HG02623 (cell line): ENCODE data around the gene GPR137.

Experiments
- ATAC-seq: cut with Tn5 transposase; IDR thresholded peaks from one replicate; pipeline ENCODE4 v1.9.1; 2021; ENCODE audit warnings: moderate library complexity; ENCODE audit not compliant: unreplicated experiment

The GPR137 gene, protein sequence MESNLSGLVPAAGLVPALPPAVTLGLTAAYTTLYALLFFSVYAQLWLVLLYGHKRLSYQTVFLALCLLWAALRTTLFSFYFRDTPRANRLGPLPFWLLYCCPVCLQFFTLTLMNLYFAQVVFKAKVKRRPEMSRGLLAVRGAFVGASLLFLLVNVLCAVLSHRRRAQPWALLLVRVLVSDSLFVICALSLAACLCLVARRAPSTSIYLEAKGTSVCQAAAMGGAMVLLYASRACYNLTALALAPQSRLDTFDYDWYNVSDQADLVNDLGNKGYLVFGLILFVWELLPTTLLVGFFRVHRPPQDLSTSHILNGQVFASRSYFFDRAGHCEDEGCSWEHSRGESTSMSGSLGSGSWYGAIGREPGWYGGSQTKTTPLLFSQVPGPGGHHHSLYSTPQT

DNA sequence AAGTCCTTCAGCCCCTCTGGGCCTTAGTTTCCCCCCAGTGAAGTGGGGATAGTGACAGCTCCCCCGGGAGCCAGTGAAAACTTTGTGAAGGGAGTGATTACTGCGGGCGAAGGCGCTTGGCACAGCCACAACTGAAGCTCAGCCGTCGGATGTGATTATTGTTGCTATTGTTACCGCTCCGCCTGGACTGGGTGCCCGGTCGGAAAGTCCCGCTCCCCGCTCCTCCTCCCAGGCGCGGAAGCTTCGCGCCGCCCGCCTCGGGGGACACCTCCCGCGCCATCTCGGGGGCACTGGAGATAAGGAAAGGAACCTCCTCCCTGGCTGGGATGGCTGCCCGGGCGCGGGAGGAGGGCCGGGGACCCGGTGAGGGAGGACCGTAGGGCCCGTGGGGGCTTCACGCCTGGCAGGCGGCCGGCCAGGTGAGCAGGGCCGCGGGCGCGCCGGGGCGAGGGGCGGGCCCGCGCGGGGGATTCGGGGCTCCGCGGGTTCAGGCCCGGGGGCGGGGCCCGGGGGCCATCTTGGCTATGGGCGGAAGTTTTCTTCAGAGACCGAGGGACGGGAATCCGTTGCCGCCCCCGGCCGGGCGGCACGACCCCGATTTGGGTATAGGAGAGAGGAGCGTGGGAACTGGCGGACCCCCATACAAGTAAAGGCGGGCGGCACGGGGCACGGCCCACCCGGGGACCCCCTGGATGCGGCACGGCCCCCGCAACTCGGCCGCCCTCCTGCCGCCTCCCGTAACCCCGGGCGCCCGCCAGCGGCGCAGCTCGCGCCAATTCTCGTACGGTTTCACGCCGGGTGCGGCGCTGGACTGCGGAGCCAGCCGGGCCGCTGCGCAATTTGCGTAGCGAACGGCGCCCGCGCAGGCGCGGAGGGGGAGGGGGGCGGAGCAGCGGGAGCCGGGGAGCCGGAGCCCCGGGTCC is at the start of gene GPR137:
Gene GPR137, plus strand, starts transcription at position 887 of the 923 bp plus-strand sequence. CDS start 677 bp downstream, outside the sequence.
- peak; percentile 50 for ATAC-seq

DNA sequence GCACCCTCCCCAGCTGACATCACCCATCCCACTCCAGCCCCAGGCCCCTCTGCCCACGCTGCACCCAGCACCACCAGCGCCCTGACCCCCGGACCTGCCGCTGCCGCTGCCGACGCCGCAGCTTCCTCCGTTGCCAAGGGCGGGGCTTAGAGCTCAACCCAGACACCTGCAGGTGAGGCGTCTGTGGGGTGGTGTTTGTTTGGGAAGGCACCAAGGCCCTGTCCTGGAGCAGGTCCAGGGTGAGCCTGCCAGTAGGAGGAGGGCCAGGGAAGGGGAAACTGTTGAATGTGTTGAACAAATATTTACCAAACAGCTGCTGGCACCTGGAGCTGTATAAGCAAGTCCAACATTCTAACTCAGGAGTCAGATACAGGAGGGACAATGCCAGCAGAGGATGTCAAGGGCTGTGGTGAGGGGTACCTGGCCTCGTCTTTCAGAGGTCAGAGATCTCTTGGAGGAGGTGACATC is 48.1 kb upstream of the GPR137 start:
- no peak for ATAC-seq

DNA sequence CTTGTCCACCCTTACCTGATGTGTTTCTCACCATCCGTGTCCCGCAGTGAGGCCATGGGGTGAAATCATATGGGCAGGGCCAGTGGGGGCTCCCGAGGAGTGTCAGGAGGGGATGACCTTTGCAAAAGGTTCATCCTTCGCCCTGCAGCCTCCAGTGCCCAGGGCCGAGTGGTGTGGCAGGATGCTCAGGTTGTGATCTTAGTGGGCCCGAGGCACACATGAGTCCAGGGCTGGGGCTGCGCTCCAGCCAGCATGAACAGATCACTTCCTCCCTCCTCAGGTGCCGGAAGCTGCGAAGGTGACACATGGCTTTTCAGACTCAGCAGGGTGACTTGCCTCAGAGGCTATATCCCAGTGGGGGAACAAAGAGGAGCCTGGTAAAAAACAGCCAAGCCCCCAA is 47.6 kb upstream of the GPR137 start:
- no peak for ATAC-seq

DNA sequence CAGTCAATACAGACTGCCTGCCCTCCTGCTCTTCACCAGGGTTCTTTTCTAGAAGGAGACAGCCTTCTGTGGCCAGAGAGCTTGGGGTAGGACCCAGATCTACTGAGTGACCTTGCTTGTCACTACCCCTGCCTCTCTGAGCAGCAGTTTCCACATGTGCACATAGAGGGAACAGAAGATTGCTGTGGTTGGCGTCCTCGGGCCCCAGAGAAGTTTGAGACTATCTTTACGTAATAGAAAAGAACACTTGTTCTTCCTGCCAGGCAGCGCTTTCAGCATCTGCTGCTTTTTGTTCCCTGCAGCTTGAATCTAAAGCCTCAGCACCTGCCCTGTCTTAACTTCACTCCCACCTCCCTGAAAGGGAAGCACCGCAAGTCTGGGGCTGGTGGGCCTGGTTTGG is 46.6 kb upstream of the GPR137 start:
- no peak for ATAC-seq

DNA sequence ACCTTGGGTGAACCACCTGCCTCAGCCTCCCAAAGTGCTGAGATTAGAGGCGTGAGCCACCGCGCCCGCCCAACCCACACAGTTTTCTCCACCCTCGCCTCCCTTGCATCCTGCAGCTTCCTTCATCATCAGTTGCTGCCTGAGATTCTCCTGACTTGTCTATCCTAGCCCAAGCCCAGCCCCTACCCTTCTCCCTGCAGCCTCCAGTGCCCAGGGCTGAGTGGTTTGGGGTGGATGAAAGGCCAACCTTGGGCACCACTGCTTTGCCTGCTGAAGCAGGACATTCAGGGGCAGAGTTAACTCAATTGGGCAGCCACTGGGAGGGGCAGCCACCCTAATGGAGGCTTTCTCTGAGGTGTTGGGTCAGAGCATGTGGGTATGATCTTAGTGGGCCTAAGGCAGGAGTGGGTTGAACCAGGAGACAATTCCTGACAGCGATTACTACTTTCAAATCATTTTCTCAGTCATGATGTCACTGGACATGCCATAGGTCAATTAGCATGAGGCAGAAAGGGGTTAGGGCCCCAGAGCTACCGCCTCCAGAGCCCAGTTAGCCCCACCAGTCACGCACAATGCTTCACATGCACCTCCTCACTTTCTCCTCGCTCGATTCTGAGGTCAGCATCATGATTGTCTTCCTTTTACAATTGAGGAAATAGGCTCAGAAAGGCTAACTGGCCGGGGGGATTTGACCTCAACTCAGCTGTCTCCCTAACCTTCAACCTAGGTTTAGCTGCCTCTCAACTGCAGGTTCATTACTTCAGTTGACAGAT is 45.8 kb upstream of the GPR137 start:
- no peak for ATAC-seq

DNA sequence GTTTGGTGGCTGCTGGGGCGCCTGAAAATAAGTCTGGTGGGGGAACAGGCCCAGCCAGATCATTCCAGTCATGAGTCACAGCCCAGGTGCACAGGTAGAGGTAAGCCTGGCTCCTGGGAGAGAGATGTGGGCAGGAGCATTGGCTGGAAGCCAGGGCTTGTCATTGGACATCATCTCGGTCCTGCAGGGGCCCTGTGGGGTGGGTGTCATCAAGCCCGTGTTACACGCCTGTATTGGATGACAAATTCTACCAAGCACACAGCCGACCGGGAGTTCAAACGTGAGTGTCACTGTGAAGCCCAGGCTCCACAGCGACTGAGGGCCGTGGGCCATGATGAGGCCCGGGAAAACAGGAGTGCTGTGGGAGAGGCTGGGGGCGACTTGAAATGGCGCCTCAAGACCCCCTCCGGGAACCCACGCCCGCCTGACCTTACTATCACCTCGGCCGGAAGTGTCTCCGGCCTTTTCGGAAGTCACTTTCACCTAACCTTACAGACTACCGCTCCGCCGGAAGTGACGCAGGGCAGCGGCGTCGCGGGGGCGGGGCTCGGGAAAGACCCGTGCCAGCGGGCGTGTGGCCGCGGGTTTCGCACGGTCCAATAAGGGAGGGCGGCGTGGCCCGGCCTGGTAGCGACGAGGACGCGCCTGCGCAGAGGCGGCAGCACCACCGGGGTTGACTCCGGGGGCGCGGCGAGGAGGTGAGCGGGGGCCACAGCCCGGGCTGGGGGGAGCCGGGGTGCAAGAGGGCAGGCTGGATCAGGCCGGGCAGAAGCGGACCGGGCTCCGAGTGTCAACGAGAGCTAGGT is 45.0 kb upstream of the GPR137 start, which contains the start of gene FKBP2:
Gene FKBP2, plus strand, starts transcription at position 661 of the 806 bp plus-strand sequence. CDS start 1,293 bp downstream, outside the sequence.
- peak; percentile 51 for ATAC-seq

DNA sequence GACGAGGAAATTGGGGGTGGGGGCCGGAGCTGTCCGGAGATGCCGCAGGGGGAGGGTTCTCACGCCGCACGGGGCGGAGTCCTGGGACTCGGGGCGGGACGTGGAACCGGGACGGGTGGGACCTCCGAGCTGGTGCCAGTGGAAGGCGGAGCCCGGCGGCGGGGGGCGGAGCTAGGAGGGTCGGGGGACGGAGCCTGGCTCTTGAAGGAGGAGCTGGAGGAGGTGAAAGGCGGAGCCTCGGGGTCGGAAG is 44.5 kb upstream of the GPR137 start:
- ATAC-seq, result peak; percentile 64

DNA sequence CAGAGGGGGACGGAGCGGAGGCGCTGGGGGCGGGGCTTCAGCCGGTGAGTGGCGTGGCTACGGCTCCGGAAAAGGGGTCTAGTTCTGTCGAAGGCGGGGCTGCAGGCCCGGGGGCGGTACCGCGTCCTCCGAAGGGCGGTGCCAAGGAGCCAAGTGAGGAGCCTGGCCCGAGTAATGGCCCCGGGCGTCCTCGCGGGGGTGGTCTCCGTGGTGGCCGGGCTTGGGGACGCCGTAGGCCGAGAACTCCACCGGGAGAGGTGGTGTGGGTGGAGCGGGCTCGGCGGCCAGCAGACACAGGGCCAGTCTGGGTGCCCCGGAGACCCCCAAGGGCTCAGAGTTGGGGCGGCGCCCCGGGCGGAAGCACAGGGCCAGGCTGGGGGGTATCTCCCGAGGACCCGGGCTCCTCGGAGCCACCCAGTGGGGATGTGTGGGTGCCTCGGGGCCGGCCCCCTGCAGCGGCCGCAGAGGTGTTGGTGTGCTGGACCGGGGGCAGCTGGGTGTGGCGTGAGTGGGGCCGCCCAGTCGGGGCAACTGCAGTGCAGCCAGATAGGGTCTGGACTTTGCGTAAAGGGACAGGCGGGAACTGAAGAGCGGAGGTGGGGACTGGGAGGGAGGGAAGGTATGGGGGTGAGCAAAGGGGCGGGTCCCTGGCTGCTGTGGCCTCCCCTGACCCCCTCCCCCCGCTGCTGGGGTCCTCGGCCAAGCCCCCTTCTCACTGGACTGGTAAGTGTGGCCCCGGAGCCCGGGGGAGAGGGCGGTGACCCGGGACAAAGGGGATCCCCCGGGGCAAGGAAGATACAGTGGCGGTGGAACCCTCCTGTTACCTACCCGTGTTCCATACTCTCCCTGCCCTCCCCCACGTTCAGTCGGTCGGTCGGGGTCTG is 43.9 kb upstream of the GPR137 start:
- ATAC-seq, result peak; percentile 2

DNA sequence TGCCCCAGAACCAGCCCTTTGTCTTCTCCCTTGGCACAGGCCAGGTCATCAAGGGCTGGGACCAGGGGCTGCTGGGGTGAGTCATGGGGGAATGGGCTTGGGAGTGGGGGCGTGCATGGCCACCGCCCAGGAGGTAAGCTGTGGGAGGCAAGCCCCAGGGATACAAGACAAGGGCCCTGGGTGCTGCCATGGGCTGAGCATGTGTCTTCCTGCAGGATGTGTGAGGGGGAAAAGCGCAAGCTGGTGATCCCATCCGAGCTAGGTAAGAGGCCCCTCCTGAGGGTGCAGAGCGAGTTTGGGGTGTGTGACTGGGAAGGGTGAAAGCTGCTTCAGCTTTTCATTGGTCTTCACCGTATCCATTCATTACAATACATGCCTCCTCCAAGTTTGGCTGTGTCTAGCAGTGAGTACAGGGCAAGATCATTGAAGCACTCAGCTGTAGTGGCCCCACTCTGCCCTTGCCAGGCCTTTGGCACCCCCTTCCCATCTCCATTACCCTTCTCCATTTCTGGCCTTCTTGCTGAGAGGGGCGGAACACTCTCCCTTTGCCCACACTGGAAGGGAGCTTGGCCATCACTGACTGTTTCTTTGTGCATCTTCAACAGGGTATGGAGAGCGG is 42.3 kb upstream of the GPR137 start:
- no peak for ATAC-seq

DNA sequence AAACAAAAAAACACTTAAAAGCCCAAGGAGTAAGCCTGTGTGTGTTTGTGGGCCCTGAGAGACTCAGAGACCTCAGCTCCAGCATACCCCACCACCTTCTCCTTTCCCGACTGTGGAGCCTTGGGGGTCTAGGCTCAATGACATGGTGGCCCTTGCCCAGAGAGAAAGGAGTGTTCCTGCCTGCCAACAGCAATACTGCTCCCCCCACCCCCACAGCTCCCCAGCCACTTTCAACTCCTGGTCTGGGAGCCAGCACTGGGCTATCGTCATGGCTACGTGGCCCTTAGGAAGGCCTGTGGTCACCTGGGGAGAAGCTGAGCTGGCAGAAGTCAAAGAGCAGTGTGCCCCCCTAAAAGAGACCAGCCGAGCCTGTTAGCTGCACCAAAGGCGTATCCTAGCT is 41.5 kb upstream of the GPR137 start:
- no peak for ATAC-seq

DNA sequence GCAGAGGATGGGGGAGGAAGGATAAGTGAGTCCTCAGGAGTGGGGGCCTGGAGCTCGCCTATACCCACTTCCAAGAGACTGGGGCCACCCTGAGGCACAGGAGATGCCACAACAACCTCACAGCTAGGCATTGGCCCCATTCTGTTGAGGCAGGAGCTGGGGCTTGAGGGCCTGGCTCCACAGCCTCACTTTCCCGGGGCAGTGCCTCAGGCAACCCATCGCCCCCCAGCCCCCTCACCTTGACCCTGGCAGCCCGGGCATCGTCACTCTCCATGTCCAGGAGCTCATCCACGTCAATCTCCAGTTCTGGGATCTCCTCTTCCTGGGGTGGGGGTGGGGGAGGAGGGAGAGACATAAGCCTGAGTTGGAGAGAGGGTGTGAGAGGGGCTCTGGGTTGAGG is 40.7 kb upstream of the GPR137 start:
- ATAC-seq, result no peak

DNA sequence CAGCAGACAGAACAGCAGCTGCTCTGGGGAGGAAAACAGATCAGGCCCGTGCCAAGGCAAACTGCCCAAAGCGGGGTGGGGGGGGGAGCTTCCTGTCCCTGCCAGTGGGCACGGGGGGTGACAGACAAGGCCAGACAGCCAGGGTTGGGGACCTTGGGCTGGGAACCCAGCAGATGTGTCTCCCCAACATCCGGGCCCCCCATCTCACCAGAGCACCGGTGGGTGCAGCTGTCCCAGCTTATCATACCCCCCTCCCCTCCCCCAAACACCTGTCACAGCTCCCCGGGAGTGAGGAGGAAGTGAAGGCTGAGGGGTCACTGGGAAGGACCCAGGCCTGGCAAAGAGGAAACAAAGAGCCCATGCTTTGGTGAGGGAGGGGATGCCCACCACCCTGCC is 40.2 kb upstream of the GPR137 start:
- ATAC-seq, result no peak

DNA sequence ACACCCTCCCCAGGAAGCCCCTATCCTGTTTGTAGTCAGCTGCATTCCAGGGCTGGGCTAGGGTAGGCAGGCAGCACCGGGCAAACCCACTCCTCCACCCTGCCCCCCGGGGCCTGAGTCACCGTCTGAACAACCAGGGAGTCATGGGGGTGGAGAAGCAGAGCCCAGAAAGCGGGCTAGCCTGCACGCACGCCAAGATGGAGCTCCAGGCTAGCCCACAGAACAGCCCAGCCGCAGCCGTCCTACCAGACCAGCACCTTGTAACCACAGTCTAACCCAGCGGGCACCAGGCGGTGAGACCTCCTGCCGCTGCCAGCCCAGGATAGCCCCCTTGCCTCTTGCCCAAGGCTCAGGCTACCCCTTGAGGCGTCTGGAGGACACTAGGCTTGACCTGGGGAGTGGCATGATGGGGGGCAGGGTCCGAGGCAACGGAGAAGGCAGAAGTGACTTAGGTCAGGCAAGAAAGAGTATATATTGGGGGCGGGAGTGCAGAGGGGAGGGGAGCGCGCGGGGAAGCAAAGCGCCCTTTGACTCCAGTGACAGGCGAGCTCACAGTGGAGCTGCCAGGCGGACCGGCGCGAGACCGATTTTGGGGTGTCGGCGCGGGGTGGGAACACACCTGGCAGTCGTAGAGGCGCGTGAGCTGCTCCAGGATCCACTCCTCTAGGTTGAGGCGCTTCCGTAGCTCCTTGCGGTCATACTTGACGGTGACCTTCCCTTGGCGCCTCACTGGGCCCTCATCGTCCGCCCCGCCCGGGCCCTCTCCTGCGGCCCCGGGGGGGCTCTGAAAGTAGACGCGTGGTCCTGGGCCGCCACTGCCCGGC is 39.6 kb upstream of the GPR137 start:
- ATAC-seq, result no peak

DNA sequence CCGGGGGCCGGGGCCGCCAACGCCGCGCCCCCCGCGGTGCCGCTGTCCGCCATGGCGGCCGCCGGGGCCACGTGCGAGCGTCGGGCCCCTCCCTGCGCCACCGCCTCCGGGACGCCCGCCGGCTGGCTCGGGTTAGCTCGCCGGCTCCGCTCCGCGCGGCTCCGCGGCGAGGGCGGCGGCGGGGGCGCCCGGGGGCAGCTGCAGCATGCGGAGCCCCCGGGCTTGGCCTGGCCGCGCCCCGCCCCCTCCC is 39.1 kb upstream of the GPR137 start:
- ATAC-seq, result peak; percentile 3

DNA sequence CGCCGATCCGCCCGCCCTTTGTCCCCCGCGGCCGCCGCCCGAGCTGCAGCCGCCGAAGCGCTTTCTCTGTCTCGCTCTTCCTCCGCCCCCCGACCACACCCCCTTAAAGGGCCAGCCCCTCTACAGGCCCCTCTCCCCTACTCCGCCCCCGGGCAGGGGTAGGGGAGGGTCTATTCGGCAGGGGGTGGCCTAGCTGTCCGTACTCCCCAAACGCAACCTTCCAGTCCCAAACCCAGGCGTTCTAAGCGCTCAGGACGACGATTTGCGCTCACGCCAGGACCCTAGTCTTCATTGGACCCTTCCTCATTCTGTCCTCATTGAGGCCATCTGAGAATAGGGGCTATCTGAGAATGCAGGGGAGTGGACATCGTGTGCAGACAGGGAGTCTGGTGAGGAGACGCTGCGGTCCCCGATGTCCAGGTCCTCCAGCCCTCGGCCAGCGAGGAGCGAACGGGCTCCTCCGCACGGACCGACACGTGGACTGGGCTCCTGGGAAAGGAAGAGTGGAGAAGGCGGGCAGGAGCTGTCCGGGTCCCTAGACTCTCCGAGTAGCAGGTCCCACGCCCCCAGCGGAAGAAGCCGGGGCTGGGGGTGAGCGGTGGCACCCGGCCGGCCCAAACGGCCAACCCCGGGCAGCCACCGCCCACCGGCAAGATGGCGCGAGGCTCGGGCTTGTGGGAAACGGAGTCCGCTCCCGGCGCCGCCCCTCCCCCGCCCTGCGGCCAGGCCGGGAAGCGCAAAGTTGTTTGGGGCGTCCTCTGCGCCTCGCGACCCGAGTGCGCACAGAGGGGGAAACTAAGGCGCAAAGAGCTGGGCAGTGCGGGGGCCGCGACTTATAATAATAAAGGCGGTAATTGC is 38.5 kb upstream of the GPR137 start, which contains the start of gene PPP1R14B:
Gene PPP1R14B, minus strand, starts transcription at position 73 of the 858 bp plus-strand sequence. CDS start 270 bp downstream, outside the sequence.
- peak; percentile 29 for ATAC-seq

DNA sequence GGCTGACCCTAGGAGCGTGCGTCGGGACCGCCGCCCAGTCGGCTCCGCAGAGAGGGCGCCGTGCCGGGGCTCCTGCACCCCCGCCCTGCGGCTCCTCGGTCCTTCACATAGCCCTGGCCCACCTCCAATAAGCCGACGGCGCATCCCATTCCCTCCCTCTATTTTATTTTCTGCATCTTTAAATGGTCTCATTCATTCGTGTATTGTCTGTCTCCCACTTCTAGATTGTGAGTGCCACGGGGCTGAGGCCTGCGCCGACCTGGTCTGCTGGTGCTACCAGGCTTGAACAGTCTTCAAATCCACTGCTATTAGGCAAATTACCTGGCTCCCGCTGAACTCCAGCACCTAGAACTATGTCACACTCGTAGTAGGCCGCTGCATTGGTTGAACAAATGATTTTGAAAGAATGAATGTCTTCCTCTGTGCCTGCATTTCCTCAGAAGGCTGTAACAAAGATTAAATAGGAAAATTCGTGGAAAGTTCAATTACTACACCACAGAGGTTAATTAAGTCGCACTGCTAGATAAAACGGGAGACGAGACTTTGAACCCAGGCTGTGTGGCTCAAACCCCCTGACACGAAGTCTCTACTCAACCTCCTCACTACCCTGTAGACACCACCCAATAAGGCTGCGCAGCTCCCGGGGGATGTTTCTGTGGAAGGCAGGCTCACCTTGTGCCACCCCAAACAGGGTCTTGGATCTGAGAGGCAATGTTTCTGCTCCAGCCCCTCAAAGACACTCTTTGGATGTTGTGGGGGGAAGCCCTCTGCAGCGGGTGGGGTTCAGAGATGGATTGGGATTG is 37.7 kb upstream of the GPR137 start:
- ATAC-seq, result no peak
